Parathyroid adenoma (tissue), 2 donors: ENCODE results near the gene AK2.

ENCODE experiments used
- H2AFZ ChIP-seq: fragments of 300-600 bp; sonication (generic); one replicate; pipeline ENCODE4 v1.7.0; 2017; ENCODE audit warnings: antibody characterized with exemption, mild to moderate bottlenecking
- H3K27ac ChIP-seq: fragments of 300-600 bp; sonication (generic); one replicate; pipeline ENCODE4 v1.7.0; 2017
- H3K27me3 ChIP-seq: fragments of 300-600 bp; sonication (generic); one replicate; pipeline ENCODE4 v1.7.0; 2017; ENCODE audit warnings: low read length; ENCODE audit not compliant: control insufficient read depth, insufficient read depth
- H3K36me3 ChIP-seq: fragments of 300-600 bp; sonication (generic); one replicate; pipeline ENCODE4 v1.7.0; 2017; ENCODE audit warnings: low read length; ENCODE audit not compliant: control insufficient read depth, insufficient read depth
- H3K4me1 ChIP-seq: fragments of 300-600 bp; sonication (generic); one replicate; pipeline ENCODE4 v1.7.0; 2017; ENCODE audit warnings: control low read depth
- H3K4me2 ChIP-seq: fragments of 300-600 bp; sonication (generic); one replicate; pipeline ENCODE4 v1.7.0; 2017; ENCODE audit warnings: low read length
- H3K4me3 ChIP-seq: fragments of 300-600 bp; sonication (generic); one replicate; pipeline ENCODE4 v1.7.0; 2017; ENCODE audit warnings: low read depth, low read length
- H3K79me2 ChIP-seq: fragments of 300-600 bp; sonication (generic); one replicate; pipeline ENCODE4 v1.7.0; 2017; ENCODE audit warnings: control low read depth
- H3K9ac ChIP-seq: fragments of 300-600 bp; sonication (generic); one replicate; pipeline ENCODE4 v1.7.0; 2017; ENCODE audit warnings: mild to moderate bottlenecking
- H3K9me3 ChIP-seq: fragments of 300-600 bp; sonication (generic); one replicate; pipeline ENCODE4 v1.7.0; 2017; ENCODE audit warnings: low read length; ENCODE audit not compliant: control insufficient read depth
- CTCF ChIP-seq: fragments of 300-600 bp; sonication (generic); IDR thresholded peaks from one replicate; pipeline ENCODE4 v1.7.0; 2017; ENCODE audit warnings: antibody characterized with exemption, mild to moderate bottlenecking
- donor health status: primary hyperparathyroidism.

The AK2 gene

DNA sequence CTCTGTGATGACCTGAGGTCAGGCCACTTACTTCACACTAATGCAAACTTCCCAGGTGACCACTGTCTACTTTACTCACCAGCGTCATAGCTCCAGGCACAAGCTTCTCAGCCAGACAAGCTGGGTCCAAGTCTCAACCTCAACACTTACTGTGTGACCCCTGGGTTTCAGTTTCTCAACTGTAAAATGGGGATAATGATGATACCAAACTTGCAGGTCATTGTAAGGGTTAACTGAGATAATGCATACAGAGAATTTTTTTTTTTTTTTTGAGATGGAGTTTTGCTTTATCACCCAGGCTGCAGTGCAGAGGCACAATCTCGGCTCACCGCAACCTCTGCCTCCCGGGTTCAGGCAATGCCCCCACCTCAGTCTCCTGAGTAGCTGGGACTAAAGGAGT, 34.7 kb downstream of the AK2 start:
- Histone ChIP-seq H3K9me3 (no peaks in the 10 kb centered on the region), H2AFZ (no peak overlapping the region), H3K9ac (no peak overlapping the region), H3K4me3 (no peak overlapping the region), H3K36me3 (no peaks in the 10 kb centered on the region), H3K79me2 (no peaks in the 10 kb centered on the region), H3K27ac (no peak overlapping the region), H3K27me3 (no peaks in the 10 kb centered on the region), H3K4me2 (no peak overlapping the region), H3K4me1 (peaks cover 16% of the 10 kb centered on the region)
- no peak for TF ChIP-seq CTCF

DNA sequence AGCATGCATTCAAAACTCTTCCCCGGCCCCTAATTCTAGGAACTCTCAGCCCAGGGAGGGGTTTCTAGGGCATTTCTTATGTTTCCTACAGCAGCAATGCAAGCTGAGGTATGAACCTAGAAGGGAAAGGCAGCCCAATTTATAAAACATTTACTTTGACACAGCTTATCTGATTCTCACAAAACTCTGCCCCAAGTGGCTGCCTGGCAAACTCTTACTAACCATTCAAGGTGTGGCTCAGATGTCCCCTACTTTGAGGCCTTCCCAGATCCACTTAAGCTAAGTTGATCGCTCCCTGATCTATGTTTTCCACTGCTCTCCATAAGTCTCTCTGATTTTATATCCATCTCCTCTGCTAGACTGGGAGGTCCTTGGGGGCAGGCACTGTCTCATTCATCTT, 35.4 kb downstream of the AK2 start:
- Histone ChIP-seq H3K4me2 (no peak overlapping the region), H3K27ac (no peak overlapping the region), H3K4me1 (peaks cover 11% of the 10 kb centered on the region), H3K36me3 (no peaks in the 10 kb centered on the region), H2AFZ (no peak overlapping the region), H3K9me3 (no peaks in the 10 kb centered on the region), H3K4me3 (no peak overlapping the region), H3K79me2 (no peaks in the 10 kb centered on the region), H3K27me3 (no peaks in the 10 kb centered on the region), H3K9ac (no peak overlapping the region)
- no peak for TF ChIP-seq CTCF

- H3K9ac ChIP-seq = no peak overlapping the region
- H3K4me1 ChIP-seq = peaks cover 6% of the 10 kb centered on the region
- no peak overlapping the region for H3K27ac ChIP-seq
- H3K9me3 ChIP-seq = no peaks in the 10 kb centered on the region
- H3K4me2 ChIP-seq = no peak overlapping the region
- no peaks in the 10 kb centered on the region for H3K79me2 ChIP-seq
- H3K4me3 ChIP-seq = no peak overlapping the region
- H2AFZ ChIP-seq = no peak overlapping the region
- no peaks in the 10 kb centered on the region for H3K27me3 ChIP-seq
- no peaks in the 10 kb centered on the region for H3K36me3 ChIP-seq
- TF ChIP-seq CTCF = no peak
Measured at GRCh38 chr1:33000427-33001026, 36.2 kb downstream of the AK2 start.

DNA sequence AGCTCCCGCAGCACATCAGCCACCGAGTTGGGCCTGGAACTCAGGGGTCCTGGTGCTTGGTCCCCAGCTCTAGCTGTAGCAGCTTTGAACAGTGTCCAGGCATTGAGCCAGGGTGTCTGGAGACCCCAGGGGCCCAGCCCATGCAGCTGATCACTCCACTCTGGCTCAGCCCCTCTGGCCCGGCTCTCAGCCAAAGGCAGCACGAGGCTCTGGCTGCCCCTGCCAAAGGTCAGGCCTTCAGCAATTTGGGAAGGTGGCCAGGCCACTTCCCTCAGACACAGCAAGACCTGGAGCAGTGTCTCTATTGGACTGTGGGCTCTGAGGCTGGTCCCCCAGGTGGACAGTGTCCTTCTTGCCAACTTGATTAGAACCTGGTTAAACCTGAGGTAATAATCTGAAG, 37.7 kb downstream of the AK2 start:
- H3K36me3 ChIP-seq = no peaks in the 10 kb centered on the region
- no peaks in the 10 kb centered on the region for H3K4me1 ChIP-seq
- H3K4me3 ChIP-seq = no peak overlapping the region
- no peaks in the 10 kb centered on the region for H3K79me2 ChIP-seq
- no peaks in the 10 kb centered on the region for H3K27me3 ChIP-seq
- H3K27ac ChIP-seq = no peak overlapping the region
- H3K4me2 ChIP-seq = no peak overlapping the region
- no peak for TF ChIP-seq CTCF
- no peaks in the 10 kb centered on the region for H3K9me3 ChIP-seq
- H2AFZ ChIP-seq = no peak overlapping the region
- H3K9ac ChIP-seq = no peak overlapping the region

- no peak overlapping the region for H3K4me3 ChIP-seq
- H3K9me3 ChIP-seq = no peaks in the 10 kb centered on the region
- H3K36me3 ChIP-seq = no peaks in the 10 kb centered on the region
- H3K27me3 ChIP-seq = no peaks in the 10 kb centered on the region
- TF ChIP-seq CTCF = no peak
- H3K4me1 ChIP-seq = no peaks in the 10 kb centered on the region
- H2AFZ ChIP-seq = no peak overlapping the region
- H3K4me2 ChIP-seq = no peak overlapping the region
- no peak overlapping the region for H3K27ac ChIP-seq
- H3K9ac ChIP-seq = no peak overlapping the region
- no peaks in the 10 kb centered on the region for H3K79me2 ChIP-seq
Measured at GRCh38 chr1:32998064-32998463, 38.6 kb downstream of the AK2 start.
